Measurements from ENCODE around the gene AKR1B1. TPM values are rescaled to one million over a fixed set of nuclear protein-coding genes. Genes with fewer than 3 reads are reported as not detected.

Gene AKR1B1
- polyA plus RNA-seq, 2 of the 4 experiments (the other 2 are of a cell fraction): 1,636 to 6,205 TPM

GRCh38 chr7:134444961-134445315, 14.0 kb downstream of the AKR1B1 start:
- H3K27ac ChIP-seq: peak overlapping the region; percentile 5 to 94; a peak in 4 of 6 replicates
- DNase-seq (ENCODE audit: low read depth in 1 of 2, low spot score in 1 of 2): no peak
- TF ChIP-seq USF2 (IDR thresholded peaks at IDR 0.05) (no peak), TFCP2L1 (CRISPR knock-in tag; IDR thresholded peaks at IDR 0.05) (no peak), HOXA7 (CRISPR knock-in tag; IDR thresholded peaks at IDR 0.05) (no peak), MAZ (IDR thresholded peaks at IDR 0.05; ENCODE audit: borderline replicate concordance, low read depth, low read length) (no peak), EHF (CRISPR knock-in tag; IDR thresholded peaks at IDR 0.05) (no peak), ATOH8 (CRISPR knock-in tag; IDR thresholded peaks at IDR 0.05; ENCODE audit: low read depth) (no peak), JUNB (IDR thresholded peaks at IDR 0.05) (no peak), MAFK (IDR thresholded peaks at IDR 0.05; ENCODE audit: partially characterized antibody) (no peak), NR3C1 (IDR thresholded peaks at IDR 0.05) (no peak), E2F6 (IDR thresholded peaks at IDR 0.05; ENCODE audit: borderline replicate concordance, low read depth) (no peak), MYC (IDR thresholded peaks at IDR 0.05; ENCODE audit: borderline replicate concordance, low read length) (no peak)

GRCh38 chr7:134444198-134444960, 14.5 kb downstream of the AKR1B1 start:
- H3K9me3 ChIP-seq: no peaks in the 10 kb centered on the region
- FAIRE-seq (no peak), DNase-seq (ENCODE audit: low read depth in 1 of 2, low spot score in 1 of 2) (no peak), ATAC-seq (peak in 1 of 2 experiments; percentile 11; a peak in 2 of 6 replicates)
- no peak overlapping the region for H3K4me3 ChIP-seq
- ChIA-PET CTCF (interaction anchor here (0.7 to 27.7 kb wide), 20 partner anchors 9 to 162 kb away, joined by 3 to 486 read pairs (median 5); partner anchors contain the start of genes AKR1B1 and AKR1B15), POLR2A (interaction anchor here (1.2 kb wide), 1 partner anchor 12 kb away, joined by 4 read pairs; no protein-coding TSS in a partner anchor)
- 0 out of 2 replicates have a peak, but pooled peaks have one; percentile 49 for TF ChIP-seq MAX (IDR thresholded peaks at IDR 0.05)
- TF ChIP-seq EHMT2 (IDR thresholded peaks at IDR 0.05; ENCODE audit: low read depth): no peak
- TF ChIP-seq SMC3 (IDR thresholded peaks at IDR 0.05): peak; percentile 56
- TF ChIP-seq RAD21 (conservative IDR thresholded peaks at IDR 0.05 in 1 of 2, IDR thresholded peaks at IDR 0.05 in 1 of 2): peak; percentile 40 to 49; a peak in 3 of 5 replicates
- TF ChIP-seq CTCF (IDR thresholded peaks at IDR 0.05): 0 out of 3 replicates have a peak, but pooled peaks have one; percentile 21
- H3K4me2 ChIP-seq: no peak overlapping the region
- WGBS (ENCODE audit: missing lambda C conversion rate): 80% methylated on average over 9 of the region's 9 CpGs
- H3K4me1 ChIP-seq: peaks cover 53% of the 10 kb centered on the region
- H3K27ac ChIP-seq: peak overlapping the region; percentile 5 to 94; a peak in 4 of 6 replicates

More at GRCh38 chr7:134444961-134445315, 14.0 kb downstream of the AKR1B1 start:
- POLR2A ChIA-PET: interaction anchor here (0.6 kb wide), 1 partner anchor 30 kb away, joined by 3 read pairs; no protein-coding TSS in a partner anchor
- 94% methylated on average over 4 of the region's 4 CpGs for WGBS (ENCODE audit: missing lambda C conversion rate)
- Histone ChIP-seq H3K4me2 (no peak overlapping the region), H3K4me1 (peaks cover 58% of the 10 kb centered on the region), H3K4me3 (no peak overlapping the region), H3K9me3 (no peaks in the 10 kb centered on the region)
- CTCF ChIA-PET: interaction anchor here (1.0 to 27.7 kb wide), 17 partner anchors 8 to 103 kb away, joined by 3 to 486 read pairs (median 5); partner anchors contain the start of genes AKR1B1 and AKR1B15
- ATAC-seq (no peak), FAIRE-seq (no peak)

Measured in A549 (cell line).